Tibial nerve (tissue), 3 donors: ENCODE results near the gene TAF8.

Experiments
- POLR2A ChIP-seq, 2 donors: fragments of 450-650 bp; IDR thresholded peaks; one replicate each; pipeline ENCODE4 v1.6.1; 2017; ENCODE audit warnings: antibody characterized with exemption in 2 of 2, mild to moderate bottlenecking in 2 of 2, moderate library complexity in 2 of 2
- TF ChIP-seq, protein P1 (sequence below), 5 experiments: fragments of 200-600 bp in 3 of 5; fragments of 450-650 bp in 2 of 5; sonication (generic) in 3 of 5; IDR thresholded peaks; one replicate each; pipeline ENCODE4 v1.5.1; 2016 to 2019; ENCODE audit warnings: antibody characterized with exemption in 5 of 5, mild to moderate bottlenecking in 3 of 5, moderate library complexity in 2 of 5

DNA sequence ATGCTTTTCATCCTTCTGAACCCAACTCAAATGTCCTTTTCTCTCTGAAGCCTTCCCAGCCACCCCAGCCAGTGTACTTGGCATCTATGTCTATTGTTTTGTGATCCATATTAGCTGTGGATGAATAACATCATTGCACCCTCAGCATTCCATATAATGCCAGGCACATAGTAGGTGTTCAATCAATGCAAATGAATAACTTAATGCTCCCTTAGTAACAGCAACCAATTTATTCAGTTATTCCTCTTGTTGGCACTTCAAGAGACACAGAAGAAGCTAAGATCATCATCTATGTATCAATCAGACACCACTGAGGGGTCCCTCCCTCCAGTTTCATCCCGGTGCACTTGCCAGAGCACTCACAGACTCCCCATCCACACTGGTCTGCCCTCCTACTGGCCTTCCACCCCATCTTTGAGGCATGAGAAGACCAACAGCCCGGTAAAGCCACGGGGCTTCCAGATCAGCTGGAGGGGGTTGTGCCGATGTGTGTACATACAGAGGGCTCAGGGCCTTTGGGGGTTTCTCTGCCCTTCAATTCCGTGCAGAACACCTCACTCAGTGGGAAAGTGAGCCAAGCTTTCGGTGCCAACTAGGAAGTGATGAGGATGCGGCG, 2.4 kb upstream of the TAF8 start:
- TF ChIP-seq, protein P1, sequence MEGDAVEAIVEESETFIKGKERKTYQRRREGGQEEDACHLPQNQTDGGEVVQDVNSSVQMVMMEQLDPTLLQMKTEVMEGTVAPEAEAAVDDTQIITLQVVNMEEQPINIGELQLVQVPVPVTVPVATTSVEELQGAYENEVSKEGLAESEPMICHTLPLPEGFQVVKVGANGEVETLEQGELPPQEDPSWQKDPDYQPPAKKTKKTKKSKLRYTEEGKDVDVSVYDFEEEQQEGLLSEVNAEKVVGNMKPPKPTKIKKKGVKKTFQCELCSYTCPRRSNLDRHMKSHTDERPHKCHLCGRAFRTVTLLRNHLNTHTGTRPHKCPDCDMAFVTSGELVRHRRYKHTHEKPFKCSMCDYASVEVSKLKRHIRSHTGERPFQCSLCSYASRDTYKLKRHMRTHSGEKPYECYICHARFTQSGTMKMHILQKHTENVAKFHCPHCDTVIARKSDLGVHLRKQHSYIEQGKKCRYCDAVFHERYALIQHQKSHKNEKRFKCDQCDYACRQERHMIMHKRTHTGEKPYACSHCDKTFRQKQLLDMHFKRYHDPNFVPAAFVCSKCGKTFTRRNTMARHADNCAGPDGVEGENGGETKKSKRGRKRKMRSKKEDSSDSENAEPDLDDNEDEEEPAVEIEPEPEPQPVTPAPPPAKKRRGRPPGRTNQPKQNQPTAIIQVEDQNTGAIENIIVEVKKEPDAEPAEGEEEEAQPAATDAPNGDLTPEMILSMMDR (IDR thresholded peaks at IDR 0.05), result no peak
- no peak for TF ChIP-seq POLR2A (IDR thresholded peaks at IDR 0.05)
